GM12878 (cell line): ENCODE results near the gene MEN1.

Experiments
- CREB1 ChIP-seq: IDR thresholded peaks from 2 replicates; pipeline ENCODE4 v1.6.1; 2012; ENCODE audit warnings: low read depth, mild to moderate bottlenecking, inconsistent platforms
- HDAC6 ChIP-seq: fragments of 200-600 bp; sonication (generic); IDR thresholded peaks from one replicate; pipeline ENCODE4 v1.8.0; 2017; ENCODE audit warnings: antibody characterized with exemption; ENCODE audit not compliant: unreplicated experiment

DNA sequence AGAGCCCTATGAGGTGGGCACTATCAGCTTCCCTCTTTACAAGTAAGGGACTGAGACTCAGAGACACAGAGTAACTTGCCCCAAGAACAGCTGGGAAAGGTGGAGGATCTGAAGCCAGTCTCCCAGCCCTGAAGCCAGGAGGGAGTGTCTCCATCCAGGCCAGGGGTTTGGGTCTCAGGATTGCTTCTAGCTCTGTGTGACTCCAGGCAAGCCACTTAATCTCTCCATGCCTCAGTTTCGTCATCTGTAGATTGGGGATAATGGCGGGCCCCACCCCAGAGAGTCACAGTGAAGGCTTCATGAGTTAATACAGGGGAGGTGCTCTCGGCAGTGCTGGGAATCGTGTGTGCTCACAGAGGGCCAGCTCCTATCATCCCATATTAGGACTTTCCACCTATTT, 17.9 kb downstream of the MEN1 start:
- no peak for TF ChIP-seq CREB1
- no peak for TF ChIP-seq HDAC6
